ENCODE results near the gene TOR1A. TPM values are rescaled to one million over a fixed set of nuclear protein-coding genes. Genes with fewer than 3 reads are reported as not detected.

The TOR1A gene
- total RNA-seq, 4 donors from 2014 or later, result 28.9 to 49.6 (median 39.8) TPM

- H3K9me3 ChIP-seq, result no peaks in the 10 kb centered on the region
- H3K36me3 ChIP-seq, result peaks cover 0 to 51% (median 0%) of the 10 kb centered on the region in 3 donors
- H3K27ac ChIP-seq, result peak overlapping the region in 2 of 4 donors; percentile 53 to 72
- H3K4me1 ChIP-seq, result peaks cover 0 to 28% (median 0%) of the 10 kb centered on the region in 4 donors
- DNase-seq, result no peak
- no peak overlapping the region for H3K4me3 ChIP-seq
- no peaks in the 10 kb centered on the region for H3K27me3 ChIP-seq
- no peak for TF ChIP-seq POLR2A (IDR thresholded peaks at IDR 0.05)
Observed at GRCh38 chr9:129810116-129810515, 13.8 kb downstream of the TOR1A start.

DNA sequence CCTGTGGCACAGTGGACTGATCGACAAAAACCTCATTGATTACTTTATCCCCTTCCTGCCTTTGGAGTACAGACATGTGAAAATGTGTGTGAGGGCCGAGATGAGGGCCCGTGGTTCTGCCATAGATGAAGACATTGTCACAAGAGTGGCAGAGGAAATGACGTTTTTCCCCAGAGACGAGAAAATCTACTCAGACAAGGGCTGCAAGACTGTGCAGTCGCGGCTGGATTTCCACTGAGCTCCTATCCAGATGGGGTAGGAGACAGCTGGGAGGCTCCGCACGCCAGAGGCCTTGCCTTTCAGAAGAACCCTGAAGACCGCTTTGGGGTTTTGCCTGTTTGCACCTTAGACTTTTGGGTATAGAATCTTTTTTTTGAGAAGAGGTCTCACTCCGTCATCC lies 14.6 kb downstream of the TOR1A start:
- Histone ChIP-seq H3K27ac (no peak overlapping the region), H3K4me3 (no peak overlapping the region), H3K36me3 (peaks cover 0 to 45% (median 0%) of the 10 kb centered on the region in 3 donors), H3K27me3 (no peaks in the 10 kb centered on the region), H3K9me3 (no peaks in the 10 kb centered on the region), H3K4me1 (peaks cover 0 to 30% (median 0%) of the 10 kb centered on the region in 4 donors)
- TF ChIP-seq CTCF (IDR thresholded peaks at IDR 0.05) (no peak), POLR2A (IDR thresholded peaks at IDR 0.05) (no peak)
- DNase-seq, result no peak

DNA sequence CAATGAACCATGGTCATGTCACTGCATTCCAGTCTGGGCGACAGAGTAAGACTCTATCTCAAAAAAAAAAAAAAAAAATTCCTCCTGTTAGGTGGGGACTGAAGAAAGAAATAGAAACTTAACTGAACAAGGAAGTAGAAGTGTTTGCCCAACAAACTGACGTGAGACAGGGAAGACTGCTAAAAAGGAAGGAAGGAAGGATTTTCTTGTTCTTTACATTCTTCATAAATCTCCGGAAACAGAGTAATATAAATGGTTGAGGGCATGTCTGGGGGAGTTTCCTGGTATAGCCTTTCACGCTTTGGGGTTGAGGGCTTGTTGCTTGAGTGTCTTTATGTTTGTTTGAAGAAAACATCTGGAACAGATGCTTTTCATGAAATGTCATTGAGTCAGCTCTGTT lies 17.9 kb downstream of the TOR1A start:
- Histone ChIP-seq H3K4me1 (peaks cover 0 to 24% (median 3%) of the 10 kb centered on the region in 4 donors), H3K4me3 (no peak overlapping the region), H3K27me3 (no peaks in the 10 kb centered on the region), H3K27ac (no peak overlapping the region), H3K9me3 (no peaks in the 10 kb centered on the region), H3K36me3 (peaks cover 0 to 34% (median 0%) of the 10 kb centered on the region in 3 donors)
- no peak for DNase-seq
- TF ChIP-seq CTCF (IDR thresholded peaks at IDR 0.05), result no peak
- TF ChIP-seq POLR2A (IDR thresholded peaks at IDR 0.05), result no peak

DNA sequence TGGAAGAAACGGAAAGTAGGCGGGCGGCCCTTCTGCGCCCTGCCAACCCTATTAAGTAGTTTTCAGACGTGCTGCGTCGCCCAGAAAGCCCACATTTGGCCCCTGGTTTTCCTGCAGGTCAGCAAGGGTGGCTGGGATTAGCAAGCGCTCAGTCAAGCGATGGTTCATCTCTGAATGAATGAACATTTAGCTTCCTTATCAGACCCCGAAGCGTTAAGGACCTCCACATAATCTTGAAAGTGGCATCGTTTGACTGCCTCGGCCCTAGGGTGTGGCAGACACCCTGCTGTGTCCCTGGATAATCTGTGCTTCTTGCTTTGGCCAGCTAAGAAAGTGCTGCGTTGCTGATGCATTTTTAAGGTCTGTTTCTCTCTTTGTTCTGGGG lies 20.3 kb downstream of the TOR1A start:
- H3K36me3 ChIP-seq, result peaks cover 0 to 16% (median 0%) of the 10 kb centered on the region in 3 donors
- H3K27ac ChIP-seq, result peak overlapping the region; percentile 82 to 95 (median 90)
- H3K4me1 ChIP-seq, result peaks cover 0 to 9% (median 3%) of the 10 kb centered on the region in 4 donors
- no peaks in the 10 kb centered on the region for H3K9me3 ChIP-seq
- no peak for TF ChIP-seq CTCF (IDR thresholded peaks at IDR 0.05)
- TF ChIP-seq POLR2A (IDR thresholded peaks at IDR 0.05), result no peak
- DNase-seq, result no peak
- no peaks in the 10 kb centered on the region for H3K27me3 ChIP-seq
- H3K4me3 ChIP-seq, result peak overlapping the region; percentile 85 to 100 (median 94)

DNA sequence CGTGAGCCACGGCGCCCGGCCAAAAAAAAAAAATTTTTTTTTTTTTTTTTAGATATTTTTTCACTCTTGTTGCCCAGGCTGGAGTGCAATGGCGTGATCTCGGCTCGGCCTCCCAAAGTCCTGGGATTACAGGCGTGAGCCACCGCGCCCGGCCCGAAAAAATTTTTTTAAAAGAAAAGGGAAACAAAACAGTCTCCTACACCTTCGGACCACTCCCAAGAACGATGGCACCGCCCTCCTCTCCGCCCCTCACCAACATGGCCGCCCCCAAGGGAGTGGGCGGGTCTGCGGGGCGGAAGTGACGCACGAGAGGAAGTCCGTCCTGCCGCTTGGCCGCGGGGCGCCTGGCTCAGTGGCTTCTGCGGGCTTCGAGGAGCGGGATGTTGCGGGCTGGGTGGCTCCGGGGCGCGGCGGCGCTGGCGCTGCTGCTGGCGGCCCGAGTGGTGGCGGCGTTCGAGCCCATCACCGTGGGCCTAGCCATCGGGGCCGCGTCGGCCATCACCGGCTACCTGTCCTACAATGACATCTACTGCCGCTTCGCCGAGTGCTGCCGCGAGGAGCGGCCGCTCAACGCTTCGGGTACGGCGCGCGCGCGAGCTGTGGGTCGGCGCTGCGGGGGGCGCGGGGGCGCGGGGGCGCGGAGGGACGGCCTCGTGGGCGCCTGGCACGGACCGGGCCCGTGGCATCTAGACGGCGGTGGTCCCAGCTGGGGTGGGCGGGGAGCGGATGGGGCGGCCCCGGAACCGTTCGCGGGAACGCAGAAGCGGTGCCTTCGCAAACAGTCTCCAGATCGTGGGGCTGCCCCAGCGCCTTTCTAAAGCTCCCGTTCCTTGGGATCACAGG lies 20.9 kb downstream of the TOR1A start, which contains the start of gene TOR1B:
TOR1B (plus strand) TSS at position 352 of the 843 bp plus-strand sequence; CDS start at position 381, 29 bp downstream.
- H3K27ac ChIP-seq, result peak within 1 kb of the TSS; percentile 82 to 95 (median 90)
- no peaks in the 10 kb centered on the region for H3K27me3 ChIP-seq
- peak; percentile 94 to 97 (median 96) for DNase-seq
- peak within 1 kb of the TSS; percentile 85 to 100 (median 94) for H3K4me3 ChIP-seq
- TF ChIP-seq POLR2A (IDR thresholded peaks at IDR 0.05) (peak; percentile 83 to 86), CTCF (IDR thresholded peaks at IDR 0.05) (no peak)
- H3K4me1 ChIP-seq, result peaks cover 0 to 9% (median 3%) of the 10 kb centered on the region in 4 donors
- H3K9me3 ChIP-seq, result no peaks in the 10 kb centered on the region
- peaks cover 0 to 11% (median 0%) of the 10 kb centered on the region in 3 donors for H3K36me3 ChIP-seq

GRCh38 chr9:129801504-129801903 lies 22.4 kb downstream of the TOR1A start:
- no peak for TF ChIP-seq CTCF (IDR thresholded peaks at IDR 0.05)
- no peak for TF ChIP-seq POLR2A (IDR thresholded peaks at IDR 0.05)
- H3K27ac ChIP-seq, result no peak overlapping the region
- H3K4me1 ChIP-seq, result peaks cover 0 to 9% (median 3%) of the 10 kb centered on the region in 4 donors
- no peak for DNase-seq
- no peak overlapping the region for H3K4me3 ChIP-seq
- no peaks in the 10 kb centered on the region for H3K9me3 ChIP-seq
- no peaks in the 10 kb centered on the region for H3K36me3 ChIP-seq
- no peaks in the 10 kb centered on the region for H3K27me3 ChIP-seq

Measured in Peyer's patch (tissue), 4 donors.